SK-N-SH treated with all-trans-retinoic acid at 6 μM for 48 hours (cell line): ENCODE measurements around the gene EIF5.

ENCODE experiments used
- ATAC-seq: fragments of 200-7000 bp; cut with Tn5 transposase; 3 replicates; pipeline ENCODE4 v1.9.1; 2020; ENCODE audit warnings: mild to moderate bottlenecking, moderate library complexity
- ARNTL ChIP-seq: fragments of 450-650 bp; formaldehyde crosslinking; IDR thresholded peaks from 2 replicates; pipeline ENCODE4 v1.5.0; 2020; ENCODE audit warnings: low read depth, mild to moderate bottlenecking, moderate library complexity, borderline replicate concordance
- BACH2 ChIP-seq: fragments of 250-450 bp; sonication (Bioruptor Pico); IDR thresholded peaks from 2 replicates; pipeline ENCODE4 v1.9.0; 2021; ENCODE audit warnings: mild to moderate bottlenecking, borderline replicate concordance
- CREB5 ChIP-seq: fragments of 250-450 bp; sonication (Bioruptor Pico); IDR thresholded peaks from 2 replicates; pipeline ENCODE4 v1.5.1; 2020; ENCODE audit warnings: low read depth, mild to moderate bottlenecking, moderate library complexity
- CSRNP3 ChIP-seq: fragments of 250-450 bp; sonication (Bioruptor Pico); IDR thresholded peaks from 2 replicates; pipeline ENCODE4 v1.5.1; 2021; ENCODE audit warnings: mild to moderate bottlenecking, moderate library complexity
- ESRRG ChIP-seq: fragments of 250-450 bp; sonication (Bioruptor Pico); IDR thresholded peaks from 2 replicates; pipeline ENCODE4 v1.6.1; 2021; ENCODE audit warnings: mild to moderate bottlenecking
- GLIS3 ChIP-seq: fragments of 250-450 bp; sonication (Bioruptor Pico); IDR thresholded peaks from 2 replicates; pipeline ENCODE4 v1.5.0; 2020; ENCODE audit warnings: mild to moderate bottlenecking, moderate library complexity
- ISL1 ChIP-seq: fragments of 250-450 bp; sonication (Bioruptor Pico); IDR thresholded peaks from 2 replicates; pipeline ENCODE4 v2.1.2; 2022; ENCODE audit warnings: mild to moderate bottlenecking, moderate library complexity
- OSR1 ChIP-seq: fragments of 250-450 bp; sonication (Bioruptor Pico); IDR thresholded peaks from 2 replicates; pipeline ENCODE4 v1.8.0; 2022; ENCODE audit warnings: moderate library complexity, mild to moderate bottlenecking, inconsistent platforms
- PATZ1 ChIP-seq: fragments of 250-450 bp; sonication (Bioruptor Pico); IDR thresholded peaks from 2 replicates; pipeline ENCODE4 v1.8.0; 2020; ENCODE audit warnings: mild to moderate bottlenecking, moderate library complexity, borderline replicate concordance
- POU6F1 ChIP-seq: fragments of 250-450 bp; sonication (Bioruptor Pico); IDR thresholded peaks from 2 replicates; pipeline ENCODE4 v1.8.0; 2021; ENCODE audit warnings: low read depth, mild to moderate bottlenecking, moderate library complexity, borderline replicate concordance
- PPARA ChIP-seq: fragments of 250-450 bp; sonication (Bioruptor Pico); IDR thresholded peaks from 2 replicates; pipeline ENCODE4 v1.5.0; 2020; ENCODE audit warnings: mild to moderate bottlenecking, borderline replicate concordance
- RARB ChIP-seq: fragments of 250-450 bp; sonication (Bioruptor Pico); IDR thresholded peaks from 2 replicates; pipeline ENCODE4 v1.8.0; 2021; ENCODE audit warnings: mild to moderate bottlenecking, moderate library complexity
- TCF4 ChIP-seq: fragments of 250-450 bp; sonication (Bioruptor Pico); IDR thresholded peaks from 2 replicates; pipeline ENCODE4 v1.8.0; 2021; ENCODE audit warnings: mild to moderate bottlenecking, moderate library complexity, borderline replicate concordance
- TOX ChIP-seq: fragments of 250-450 bp; sonication (Bioruptor Pico); IDR thresholded peaks from 2 replicates; pipeline ENCODE4 v1.8.0; 2021; ENCODE audit warnings: mild to moderate bottlenecking, moderate library complexity, borderline replicate concordance
- TSHZ2 ChIP-seq: fragments of 250-450 bp; sonication (Bioruptor Pico); IDR thresholded peaks from 2 replicates; pipeline ENCODE4 v1.5.0; 2020; ENCODE audit warnings: mild to moderate bottlenecking, moderate library complexity
- ZC3H10 ChIP-seq: fragments of 250-450 bp; sonication (Bioruptor Pico); IDR thresholded peaks from 2 replicates; pipeline ENCODE4 v1.5.1; 2021; ENCODE audit warnings: mild to moderate bottlenecking, moderate library complexity
- ZFP30 ChIP-seq: fragments of 450-650 bp; formaldehyde crosslinking; IDR thresholded peaks from 2 replicates; pipeline ENCODE4 v1.5.0; 2022; ENCODE audit warnings: mild to moderate bottlenecking, moderate library complexity
- ZNF565 ChIP-seq: fragments of 450-650 bp; formaldehyde crosslinking; conservative IDR thresholded peaks from 2 replicates; pipeline ENCODE4 v1.5.0; 2020; ENCODE audit warnings: low read depth, mild to moderate bottlenecking, moderate library complexity
- ZNF70 ChIP-seq: fragments of 450-650 bp; formaldehyde crosslinking; IDR thresholded peaks from 2 replicates; pipeline ENCODE4 v1.5.0; 2020; ENCODE audit warnings: mild to moderate bottlenecking, moderate library complexity
- ZNF8 ChIP-seq: fragments of 450-650 bp; formaldehyde crosslinking; IDR thresholded peaks from 2 replicates; pipeline ENCODE4 v1.5.0; 2020; ENCODE audit warnings: mild to moderate bottlenecking, moderate library complexity

The EIF5 gene

GRCh38 chr14:103316721-103317121 is 17.3 kb upstream of the EIF5 start:
- no peak for ATAC-seq
- TF ChIP-seq ARNTL, result no peak
- TF ChIP-seq TOX (CRISPR knock-in tag), result no peak
- no peak for TF ChIP-seq BACH2 (CRISPR knock-in tag)
- no peak for TF ChIP-seq TCF4 (CRISPR knock-in tag)

DNA sequence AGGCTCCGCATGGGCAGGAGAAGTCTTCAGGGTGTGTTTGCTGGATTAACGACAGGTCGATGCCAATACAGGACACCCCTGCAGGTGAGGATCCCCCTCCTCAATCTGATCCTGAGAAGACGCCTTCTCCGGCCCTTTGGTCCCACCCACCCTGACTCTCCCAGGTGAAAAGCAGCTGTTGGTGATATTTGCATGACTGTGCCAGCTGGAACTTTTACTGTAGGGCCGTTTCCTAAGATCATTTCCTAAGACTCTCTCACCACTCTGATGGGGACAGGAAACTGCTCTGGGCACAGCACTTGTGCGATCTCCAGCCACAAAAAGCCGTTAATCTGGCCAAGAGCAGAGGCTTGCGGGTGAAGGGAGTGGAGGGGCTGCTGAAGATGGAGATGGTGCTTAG is 16.8 kb upstream of the EIF5 start:
- TF ChIP-seq ESRRG, result no peak
- ATAC-seq, result no peak

DNA sequence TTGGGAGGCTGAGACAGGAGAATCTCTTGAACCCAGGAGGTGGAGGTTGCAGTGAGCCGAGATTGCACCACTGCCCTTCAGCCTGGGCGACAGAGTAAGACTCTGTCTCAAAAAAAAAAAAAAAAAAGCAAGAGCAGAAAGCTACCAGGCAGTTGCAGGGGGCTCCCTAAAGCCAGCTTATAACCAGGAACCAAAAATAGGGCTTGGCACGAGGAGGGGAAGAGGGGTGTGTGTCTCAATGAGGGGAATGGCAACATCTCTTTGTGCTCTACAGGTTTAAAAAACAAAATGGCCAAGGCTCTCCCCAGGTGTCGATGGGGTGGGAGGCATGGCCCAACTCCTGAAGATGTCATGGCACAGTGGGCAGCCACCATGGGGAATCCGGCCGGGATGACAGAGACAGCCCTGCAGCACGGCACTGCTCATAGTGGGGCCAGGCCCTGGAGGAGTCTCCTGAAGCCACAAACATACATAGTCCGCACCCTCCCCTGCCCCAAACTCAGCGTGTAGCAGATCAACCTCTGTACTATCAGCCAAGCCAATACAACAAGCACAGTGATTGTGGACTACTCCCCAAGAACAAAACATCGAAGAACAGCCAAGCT is 16.0 kb upstream of the EIF5 start:
- no peak for TF ChIP-seq PPARA (CRISPR knock-in tag)
- no peak for TF ChIP-seq ESRRG
- TF ChIP-seq ZFP30, result no peak
- TF ChIP-seq RARB (CRISPR knock-in tag), result no peak
- no peak for TF ChIP-seq ZNF8
- no peak for TF ChIP-seq PATZ1
- TF ChIP-seq OSR1 (CRISPR knock-in tag), result no peak
- no peak for TF ChIP-seq ISL1 (CRISPR knock-in tag)
- no peak for TF ChIP-seq CREB5 (CRISPR knock-in tag)
- TF ChIP-seq POU6F1 (CRISPR knock-in tag), result no peak
- no peak for TF ChIP-seq GLIS3
- no peak for TF ChIP-seq BACH2 (CRISPR knock-in tag)
- no peak for TF ChIP-seq ZNF70 (CRISPR knock-in tag)
- no peak for TF ChIP-seq ZNF565 (CRISPR knock-in tag)
- no peak for TF ChIP-seq CSRNP3 (CRISPR knock-in tag)
- no peak for TF ChIP-seq ZC3H10 (CRISPR knock-in tag)
- no peak for TF ChIP-seq TSHZ2 (CRISPR knock-in tag)
- TF ChIP-seq, all 23 proteins: peak for 0
- no peak for ATAC-seq

GRCh38 chr14:103318750-103319419 is 15.2 kb upstream of the EIF5 start:
- no peak for TF ChIP-seq ZFP30
- no peak for TF ChIP-seq ZNF8
- TF ChIP-seq TSHZ2 (CRISPR knock-in tag), result no peak
- no peak for TF ChIP-seq RARB (CRISPR knock-in tag)
- no peak for TF ChIP-seq BACH2 (CRISPR knock-in tag)
- no peak for TF ChIP-seq CREB5 (CRISPR knock-in tag)
- TF ChIP-seq TOX (CRISPR knock-in tag), result no peak
- ATAC-seq, result no peak
